ENCODE results near the gene KATNB1. TPM values are rescaled to one million over a fixed set of nuclear protein-coding genes. Genes with fewer than 3 reads are reported as not detected.

Gene KATNB1
- total and polyA plus RNA-seq, 2 of the 8 experiments (the other 6 are each of a cell fraction or from before 2014, with no cell fraction given), result 50.2 to 60.4 TPM

GRCh38 chr16:57800200-57801097 is 64.9 kb downstream of the KATNB1 start:
- WGBS, 2 experiments (ENCODE audit: extremely low coverage in 1 of 2, insufficient coverage in 1 of 2, insufficient read length in 1 of 2, insufficient replicate concordance in 2 of 2, low coverage in 1 of 2, low lambda C conversion rate in 2 of 2, missing lambda C conversion rate in 1 of 2), result 87% methylated on average over 12 of the region's 12 CpGs; no CpG with 5 or more reads in 1 of the 2 experiments
- Histone ChIP-seq H4K5ac (ENCODE audit: insufficient read length, low read depth, low read length) (no peak overlapping the region), H2BK120ac (replicated peaks; ENCODE audit: low read depth, low read length) (no peak overlapping the region), H2BK5ac (ENCODE audit: low read depth, low read length) (no peak overlapping the region; the same call in 1 of the 2 replicates), H3K23ac (ENCODE audit: insufficient read length) (no peak overlapping the region), H3K4ac (replicated peaks; ENCODE audit: insufficient read length, low read depth, low read length) (no peak overlapping the region), H3K27ac (ENCODE audit: low read depth, low read length) (no peak overlapping the region), H3K4me3 (ENCODE audit: extremely low read depth in 1 of 4, insufficient read depth in 2 of 4, low read depth in 3 of 4, low read length in 4 of 4) (no peak overlapping the region), H3K36me3 (ENCODE audit: control insufficient read depth in 2 of 4, insufficient read depth in 4 of 4, low read length in 3 of 4) (no peaks in the 10 kb centered on the region), H3K27me3 (replicated peaks in 1 of 4; ENCODE audit: control insufficient read depth in 3 of 4, extremely low read depth in 1 of 4, insufficient read depth in 3 of 4, low read length in 3 of 4) (peaks cover 0 to 35% (median 27%) of the 10 kb centered on the region in 4 experiments; a peak in 6 of 7 replicates), H4K20me1 (replicated peaks in 1 of 2; ENCODE audit: control insufficient read depth in 1 of 2, insufficient read depth in 2 of 2, low read length in 2 of 2) (peaks cover 0 to 1% of the 10 kb centered on the region in 2 experiments), H3K23me2 (ENCODE audit: low read depth, low read length) (peaks cover 14% of the 10 kb centered on the region), H2AK5ac (ENCODE audit: low read depth, low read length) (no peak overlapping the region), H3K14ac (ENCODE audit: insufficient read length) (no peak overlapping the region), H2BK12ac (ENCODE audit: low read depth, low read length) (peak overlapping the region; percentile 56; the same call in 1 of the 2 replicates), H2AFZ (ENCODE audit: low read length) (no peak overlapping the region), H3K79me2 (ENCODE audit: control insufficient read depth in 1 of 2, insufficient read depth in 2 of 2, low read length in 2 of 2) (no peaks in the 10 kb centered on the region), H3K56ac (replicated peaks; ENCODE audit: insufficient read length, low read depth, low read length) (no peak overlapping the region), H2BK20ac (ENCODE audit: low read length) (no peak overlapping the region), H2BK15ac (ENCODE audit: low read length) (peak overlapping the region; percentile 73; the same call in 1 of the 2 replicates), H4K91ac (replicated peaks; ENCODE audit: insufficient read length, low read length) (no peak overlapping the region), H3K9ac (replicated peaks in 1 of 4; ENCODE audit: extremely low read depth in 1 of 4, low read depth in 3 of 4, low read length in 3 of 4) (no peak overlapping the region), H3K4me1 (replicated peaks in 1 of 4; ENCODE audit: control insufficient read depth in 3 of 4, insufficient read depth in 4 of 4, low read length in 3 of 4) (peaks cover 0 to 47% (median 33%) of the 10 kb centered on the region in 4 experiments; a peak in 6 of 7 replicates), H3K79me1 (ENCODE audit: low read depth, low read length) (no peaks in the 10 kb centered on the region; the same call in 1 of the 2 replicates), H3K4me2 (ENCODE audit: insufficient read depth in 1 of 2, low read depth in 2 of 2, low read length in 2 of 2) (peak overlapping the region in 1 of 2 experiments; percentile 84; a peak in 1 of 4 replicates), H3K9me3 (ENCODE audit: insufficient read depth in 2 of 2, low read depth in 1 of 2, low read length in 1 of 2) (no peaks in the 10 kb centered on the region), H3K18ac (ENCODE audit: extremely low read depth, low read length) (no peak overlapping the region), H4K8ac (ENCODE audit: extremely low read depth, insufficient read depth, low read length) (no peak overlapping the region)
- TF ChIP-seq SP4 (IDR thresholded peaks at IDR 0.05; ENCODE audit: low read length) (no peak), KDM5A (IDR thresholded peaks at IDR 0.05; ENCODE audit: low read length) (no peak), ASH2L (IDR thresholded peaks at IDR 0.05; ENCODE audit: low read length) (no peak)
- no peak for DNase-seq (ENCODE audit: low read depth in 1 of 2, low spot score in 2 of 2)
- ChIA-PET POLR2A (ENCODE audit: partially characterized antibody) (interaction anchor here (0.7 to 1.1 kb wide), 3 partner anchors 13 to 90 kb away, joined by 3 read pairs; no protein-coding TSS in a partner anchor), CTCF (ENCODE audit: partially characterized antibody) (interaction anchor here (0.6 to 15.2 kb wide), 17 partner anchors 10 to 312 kb away, joined by 3 to 279 read pairs (median 5); partner anchors contain the start of gene ZNF319)
- no peak for FAIRE-seq

All from H1 (cell line).